Activated CD4-positive, alpha-beta T cell treated with anti-CD3 and anti-CD28 coated beads for 36 hours (primary cell): ENCODE data around the gene TMEM25. TPM values are rescaled to one million over a fixed set of nuclear protein-coding genes. Genes with fewer than 3 reads are reported as not detected.
A peak's percentile ranks its signal among the peaks of the same experiment; 100 is the strongest.

Experiments
- ATAC-seq: fragments of 200-7000 bp; cut with Tn5 transposase; one replicate; pipeline ENCODE4 v1.10.0; 2021; ENCODE audit warnings: mild to moderate bottlenecking, moderate library complexity
- CTCF ChIA-PET: fragments of 350-600 bp; sonication (Branson Sonifier 250); formaldehyde crosslinking; loops from one replicate; lab custom pipeline; 2021; ENCODE audit warnings: antibody characterized with exemption; lab: Charles Lee
- POLR2A ChIA-PET: fragments of 350-600 bp; sonication (Branson Sonifier 250); formaldehyde crosslinking; loops from one replicate; lab custom pipeline; 2021; ENCODE audit warnings: antibody characterized with exemption, inconsistent platforms; lab: Charles Lee
- DNase-seq: peaks from one replicate; pipeline ENCODE4 v3.0.0-alpha.2; 2020
- H3K27ac Mint-ChIP-seq: one replicate; pipeline ENCODE4 v1.8.0; 2021; ENCODE audit warnings: mixed read lengths
- H3K27me3 Mint-ChIP-seq: one replicate; pipeline ENCODE4 v1.8.0; 2021; ENCODE audit warnings: mixed read lengths
- H3K36me3 Mint-ChIP-seq: one replicate; pipeline ENCODE4 v1.8.0; 2021; ENCODE audit warnings: low read depth, mixed read lengths
- H3K4me1 Mint-ChIP-seq: one replicate; pipeline ENCODE4 v1.8.0; 2021; ENCODE audit warnings: mixed read lengths
- H3K4me3 Mint-ChIP-seq: one replicate; pipeline ENCODE4 v1.8.0; 2021; ENCODE audit warnings: mild to moderate bottlenecking, moderate library complexity, mixed read lengths
- H3K9me3 Mint-ChIP-seq: one replicate; pipeline ENCODE4 v1.8.0; 2021; ENCODE audit warnings: low read depth, mixed read lengths
- intact Hi-C, 2 experiments: fragments of 100-400 bp; cut with DNase I in 1 of 2; cut with micrococcal nuclease in 1 of 2; formaldehyde crosslinking; loops; one replicate each; pipeline versions ENCODE4 v1.14.2 to v1.15.1; 2022 to 2024; cut with DNase I, micrococcal nuclease
- total RNA-seq, 2 experiments: library from RNA; stranded (reverse); gene quantifications; one replicate each; pipeline ENCODE4 v1.2.3, GENCODE V29; 2021

The TMEM25 gene
- total RNA-seq, 2 experiments from 2014 or later: 12.2 to 17.4 TPM

GRCh38 chr11:118531597-118532084 is 649 bp downstream of the TMEM25 start:
- Mint-ChIP-seq H3K27ac (peak overlapping the region; percentile 75), H3K27me3 (no peaks in the 10 kb centered on the region), H3K4me3 (peak overlapping the region; percentile 82), H3K9me3 (no peaks in the 10 kb centered on the region), H3K4me1 (peaks cover 27% of the 10 kb centered on the region), H3K36me3 (peaks cover 3% of the 10 kb centered on the region)
- intact Hi-C loops: loop anchor here (2.0 to 5.0 kb wide), 2 partner anchors 36 to 41 kb away; partner anchors contain the start of genes ARCN1 (in 1 of the 2) and IFT46 (in 1 of the 2)
- DNase-seq: no peak
- POLR2A ChIA-PET: no interaction called here
- CTCF ChIA-PET: no interaction called here
- peak; percentile 16 for ATAC-seq

- Mint-ChIP-seq H3K36me3 (peaks cover 3% of the 10 kb centered on the region), H3K27me3 (no peaks in the 10 kb centered on the region), H3K27ac (no peak overlapping the region), H3K4me1 (peaks cover 27% of the 10 kb centered on the region), H3K4me3 (peak overlapping the region; percentile 82), H3K9me3 (no peaks in the 10 kb centered on the region)
- intact Hi-C loops: loop anchor here in 1 of 2 experiments (5.0 kb wide), 1 partner anchor 35 kb away; the partner anchor contains the start of gene IFT46
- POLR2A ChIA-PET: no interaction called here
- CTCF ChIA-PET: interaction anchor here (0.6 kb wide), 1 partner anchor 255 kb away, joined by 3 read pairs; no protein-coding TSS in a partner anchor
- ATAC-seq (no peak), DNase-seq (peak; percentile 8)
Observed at GRCh38 chr11:118532091-118532490, 1.1 kb downstream of the TMEM25 start.

GRCh38 chr11:118532852-118533768 is 2.1 kb downstream of the TMEM25 start:
- no peak overlapping the region for H3K4me3 Mint-ChIP-seq
- peaks cover 25% of the 10 kb centered on the region for H3K4me1 Mint-ChIP-seq
- H3K27me3 Mint-ChIP-seq: no peaks in the 10 kb centered on the region
- DNase-seq: no peak
- ATAC-seq: no peak
- no peak overlapping the region for H3K27ac Mint-ChIP-seq
- H3K9me3 Mint-ChIP-seq: no peaks in the 10 kb centered on the region
- H3K36me3 Mint-ChIP-seq: peaks cover 3% of the 10 kb centered on the region
- POLR2A ChIA-PET: no interaction called here
- intact Hi-C loops: loop anchor here in 1 of 2 experiments (5.0 kb wide), 1 partner anchor 34 kb away; the partner anchor contains the start of gene IFT46
- CTCF ChIA-PET: interaction anchor here (0.6 kb wide), 1 partner anchor 256 kb away, joined by 3 read pairs; no protein-coding TSS in a partner anchor

GRCh38 chr11:118533769-118534729 is 3.1 kb downstream of the TMEM25 start:
- Mint-ChIP-seq H3K27me3 (no peaks in the 10 kb centered on the region), H3K27ac (no peak overlapping the region), H3K4me3 (no peak overlapping the region), H3K4me1 (peaks cover 22% of the 10 kb centered on the region), H3K36me3 (peaks cover 3% of the 10 kb centered on the region), H3K9me3 (no peaks in the 10 kb centered on the region)
- DNase-seq: no peak
- intact Hi-C loops: loop anchor here in 1 of 2 experiments (5.0 kb wide), 1 partner anchor 33 kb away; the partner anchor contains the start of gene IFT46
- POLR2A ChIA-PET: interaction anchor here (0.6 kb wide), 1 partner anchor 15 kb away, joined by 8 read pairs; no protein-coding TSS in a partner anchor
- CTCF ChIA-PET: no interaction called here
- ATAC-seq: no peak

- intact Hi-C loops: no loop called here
- Mint-ChIP-seq H3K36me3 (peaks cover 4% of the 10 kb centered on the region), H3K27me3 (no peaks in the 10 kb centered on the region), H3K9me3 (no peaks in the 10 kb centered on the region), H3K27ac (no peak overlapping the region), H3K4me1 (peaks cover 10% of the 10 kb centered on the region), H3K4me3 (no peak overlapping the region)
- POLR2A ChIA-PET: no interaction called here
- no peak for ATAC-seq
- CTCF ChIA-PET: no interaction called here
- DNase-seq: no peak
Observed at GRCh38 chr11:118535261-118535660, 4.3 kb downstream of the TMEM25 start.

GRCh38 chr11:118536726-118537125 is 5.7 kb downstream of the TMEM25 start:
- intact Hi-C loops: no loop called here
- Mint-ChIP-seq H3K9me3 (no peaks in the 10 kb centered on the region), H3K27me3 (no peaks in the 10 kb centered on the region), H3K36me3 (peaks cover 11% of the 10 kb centered on the region), H3K27ac (no peak overlapping the region), H3K4me3 (no peak overlapping the region), H3K4me1 (peaks cover 5% of the 10 kb centered on the region)
- peak; percentile 36 for ATAC-seq
- POLR2A ChIA-PET: no interaction called here
- DNase-seq: no peak
- CTCF ChIA-PET: interaction anchor here (0.6 kb wide), 1 partner anchor 9 kb away, joined by 3 read pairs; the partner anchor contains the start of gene TTC36

GRCh38 chr11:118537409-118537980 is 6.5 kb downstream of the TMEM25 start:
- no peak for ATAC-seq
- no peak overlapping the region for H3K27ac Mint-ChIP-seq
- H3K27me3 Mint-ChIP-seq: no peaks in the 10 kb centered on the region
- peaks cover 11% of the 10 kb centered on the region for H3K36me3 Mint-ChIP-seq
- ChIA-PET CTCF (no interaction called here), POLR2A (no interaction called here)
- no peak overlapping the region for H3K4me3 Mint-ChIP-seq
- no peak for DNase-seq
- no peaks in the 10 kb centered on the region for H3K9me3 Mint-ChIP-seq
- intact Hi-C loops: no loop called here
- peaks cover 3% of the 10 kb centered on the region for H3K4me1 Mint-ChIP-seq

- POLR2A ChIA-PET: no interaction called here
Observed at GRCh38 chr11:118544010-118544646, 13.1 kb downstream of the TMEM25 start.

GRCh38 chr11:118544647-118545010 is 13.6 kb downstream of the TMEM25 start:
- POLR2A ChIA-PET: no interaction called here
- intact Hi-C loops: no loop called here
- CTCF ChIA-PET: interaction anchor here (0.6 to 0.7 kb wide), 2 partner anchors 243 to 373 kb away, joined by 3 to 4 read pairs; no protein-coding TSS in a partner anchor
- no peak overlapping the region for H3K27ac Mint-ChIP-seq
- H3K4me3 Mint-ChIP-seq: no peak overlapping the region
- H3K9me3 Mint-ChIP-seq: no peaks in the 10 kb centered on the region
- ATAC-seq (no peak), DNase-seq (no peak)
- H3K36me3 Mint-ChIP-seq: peaks cover 9% of the 10 kb centered on the region
- H3K4me1 Mint-ChIP-seq: no peaks in the 10 kb centered on the region
- no peaks in the 10 kb centered on the region for H3K27me3 Mint-ChIP-seq

More at GRCh38 chr11:118544010-118544646, 13.1 kb downstream of the TMEM25 start:
- DNase-seq (no peak), ATAC-seq (no peak)
- H3K36me3 Mint-ChIP-seq: peaks cover 9% of the 10 kb centered on the region
- H3K4me3 Mint-ChIP-seq: no peak overlapping the region
- H3K27me3 Mint-ChIP-seq: no peaks in the 10 kb centered on the region
- intact Hi-C loops: no loop called here
- H3K27ac Mint-ChIP-seq: no peak overlapping the region
- no peaks in the 10 kb centered on the region for H3K9me3 Mint-ChIP-seq
- CTCF ChIA-PET: interaction anchor here (0.6 to 0.7 kb wide), 3 partner anchors 70 to 372 kb away, joined by 3 to 4 read pairs (median 3); no protein-coding TSS in a partner anchor
- H3K4me1 Mint-ChIP-seq: no peaks in the 10 kb centered on the region

- Mint-ChIP-seq H3K36me3 (peaks cover 5% of the 10 kb centered on the region), H3K4me3 (no peak overlapping the region), H3K9me3 (no peaks in the 10 kb centered on the region), H3K27ac (no peak overlapping the region), H3K4me1 (no peaks in the 10 kb centered on the region), H3K27me3 (no peaks in the 10 kb centered on the region)
- ChIA-PET POLR2A (no interaction called here), CTCF (no interaction called here)
- intact Hi-C loops: no loop called here
- DNase-seq (no peak), ATAC-seq (no peak)
Observed at GRCh38 chr11:118545533-118545932, 14.5 kb downstream of the TMEM25 start.
